ENCODE data around the gene NUP35. TPM values are rescaled to one million over a fixed set of nuclear protein-coding genes. Genes with fewer than 3 reads are reported as not detected.
A peak's percentile ranks its signal among the peaks of the same experiment; 100 is the strongest.

Gene NUP35
- polyA plus RNA-seq, 2 of the 4 experiments (the other 2 are of a cell fraction): 39.6 to 45.9 TPM

DNA sequence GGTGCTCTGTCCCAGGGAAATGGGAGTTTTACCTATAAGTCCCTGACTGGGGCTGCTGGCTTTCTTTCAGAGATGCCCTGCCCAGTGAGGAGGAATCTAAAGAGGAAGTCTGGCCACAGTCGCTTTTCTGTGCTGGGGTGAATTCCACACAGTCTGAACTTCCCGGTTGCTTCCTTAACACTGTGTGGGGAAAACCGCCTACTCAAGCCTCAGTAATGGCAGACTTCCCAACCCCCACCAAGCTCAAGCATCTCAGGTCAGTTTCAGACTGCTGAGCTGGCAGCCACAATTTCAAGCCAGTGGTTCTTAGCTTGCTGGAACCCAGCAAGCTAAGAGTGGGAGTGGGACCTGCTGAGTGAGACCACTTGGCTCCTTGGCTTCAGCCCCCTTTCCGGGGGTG lies 54.9 kb downstream of the NUP35 start:
- H3K27ac ChIP-seq: no peak overlapping the region
- H3K4me1 ChIP-seq: no peaks in the 10 kb centered on the region
- 78% methylated on average over 4 of the region's 4 CpGs for WGBS (ENCODE audit: missing lambda C conversion rate)
- H3K9me3 ChIP-seq: peaks cover 26% of the 10 kb centered on the region
- POLR2A ChIA-PET: no interaction called here
- ATAC-seq (peak in 1 of 2 experiments; percentile 36; a peak in 2 of 6 replicates), DNase-seq (ENCODE audit: low read depth in 1 of 2, low spot score in 1 of 2) (no peak), FAIRE-seq (no peak)
- no peak overlapping the region for H3K4me3 ChIP-seq
- CTCF ChIA-PET: interaction anchor here (1.6 kb wide), 1 partner anchor 10 kb away, joined by 3 read pairs; no protein-coding TSS in a partner anchor
- TF ChIP-seq RAD21 (conservative IDR thresholded peaks at IDR 0.05 in 1 of 2, IDR thresholded peaks at IDR 0.05 in 1 of 2) (no peak), NFE2L2 (conservative IDR thresholded peaks at IDR 0.05; ENCODE audit: low read length) (no peak), ZC3H11A (IDR thresholded peaks at IDR 0.05) (no peak), POLR2A (IDR thresholded peaks at IDR 0.05; ENCODE audit: low read length) (no peak)
- no peak overlapping the region for H3K4me2 ChIP-seq

DNA sequence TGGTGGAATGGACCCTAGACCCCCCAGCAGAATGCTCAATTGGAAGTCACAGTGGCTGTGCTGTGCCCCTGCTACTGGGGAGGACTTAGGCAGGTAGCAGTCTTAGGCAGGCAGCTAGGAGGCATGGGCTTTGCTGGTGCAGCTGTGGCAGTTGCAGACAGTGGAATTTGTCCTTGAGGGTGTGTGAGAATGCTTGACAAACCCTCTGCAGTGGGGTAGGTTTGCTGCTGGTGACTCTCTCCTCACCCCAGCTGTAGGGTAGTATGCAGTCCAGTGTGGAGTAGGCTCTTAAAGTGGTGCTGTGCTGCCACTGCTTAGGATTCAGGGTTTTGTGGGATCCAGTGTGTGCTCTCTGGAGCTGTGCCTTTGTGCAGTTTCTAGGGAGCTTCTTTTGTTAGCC lies 61.3 kb downstream of the NUP35 start:
- H3K27ac ChIP-seq: no peak overlapping the region
- ATAC-seq: peak; percentile 59 to 64; a peak in 5 of 6 replicates
- no peak overlapping the region for H3K4me3 ChIP-seq
- CTCF ChIA-PET: no interaction called here
- DNase-seq (ENCODE audit: low read depth in 1 of 2, low spot score in 1 of 2): no peak
- POLR2A ChIA-PET: no interaction called here
- peaks cover 12% of the 10 kb centered on the region; the same call in 2 of the 3 replicates for H3K9me3 ChIP-seq
- FAIRE-seq: no peak
- no peak overlapping the region for H3K4me2 ChIP-seq
- no peaks in the 10 kb centered on the region for H3K4me1 ChIP-seq
- TF ChIP-seq PHF8 (IDR thresholded peaks at IDR 0.05; ENCODE audit: borderline replicate concordance, low read depth) (no peak), FOSB (CRISPR knock-in tag; IDR thresholded peaks at IDR 0.05) (no peak), HDAC2 (IDR thresholded peaks at IDR 0.05) (no peak)
- TF ChIP-seq, protein P1, sequence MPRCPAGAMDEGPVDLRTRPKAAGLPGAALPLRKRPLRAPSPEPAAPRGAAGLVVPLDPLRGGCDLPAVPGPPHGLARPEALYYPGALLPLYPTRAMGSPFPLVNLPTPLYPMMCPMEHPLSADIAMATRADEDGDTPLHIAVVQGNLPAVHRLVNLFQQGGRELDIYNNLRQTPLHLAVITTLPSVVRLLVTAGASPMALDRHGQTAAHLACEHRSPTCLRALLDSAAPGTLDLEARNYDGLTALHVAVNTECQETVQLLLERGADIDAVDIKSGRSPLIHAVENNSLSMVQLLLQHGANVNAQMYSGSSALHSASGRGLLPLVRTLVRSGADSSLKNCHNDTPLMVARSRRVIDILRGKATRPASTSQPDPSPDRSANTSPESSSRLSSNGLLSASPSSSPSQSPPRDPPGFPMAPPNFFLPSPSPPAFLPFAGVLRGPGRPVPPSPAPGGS (IDR thresholded peaks at IDR 0.05): no peak
- TF ChIP-seq, protein P2, sequence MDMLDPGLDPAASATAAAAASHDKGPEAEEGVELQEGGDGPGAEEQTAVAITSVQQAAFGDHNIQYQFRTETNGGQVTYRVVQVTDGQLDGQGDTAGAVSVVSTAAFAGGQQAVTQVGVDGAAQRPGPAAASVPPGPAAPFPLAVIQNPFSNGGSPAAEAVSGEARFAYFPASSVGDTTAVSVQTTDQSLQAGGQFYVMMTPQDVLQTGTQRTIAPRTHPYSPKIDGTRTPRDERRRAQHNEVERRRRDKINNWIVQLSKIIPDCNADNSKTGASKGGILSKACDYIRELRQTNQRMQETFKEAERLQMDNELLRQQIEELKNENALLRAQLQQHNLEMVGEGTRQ (IDR thresholded peaks at IDR 0.05): no peak

DNA sequence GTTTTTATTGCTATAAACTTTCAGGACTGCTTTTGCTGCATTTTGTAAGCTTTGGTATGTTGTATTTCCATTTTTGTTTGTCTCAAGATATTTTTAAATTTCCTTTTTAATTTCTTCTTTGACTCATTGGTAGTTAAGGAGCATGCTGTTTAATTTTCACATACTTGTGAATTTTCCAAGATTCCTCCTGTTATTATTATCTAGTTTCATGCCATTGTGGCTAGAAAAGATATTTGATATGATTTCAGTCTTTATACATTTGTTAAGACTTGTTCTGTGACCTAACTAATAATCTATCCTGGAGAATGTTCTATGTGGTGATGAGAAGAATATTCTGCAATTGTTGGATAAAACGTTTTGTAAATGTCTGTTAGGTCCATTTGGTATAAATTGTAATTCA lies 62.1 kb downstream of the NUP35 start:
- WGBS (ENCODE audit: missing lambda C conversion rate): 46% methylated on average over 1 of the region's 1 CpG

More for the DNA sequence above, 62.1 kb downstream of the NUP35 start:
- Histone ChIP-seq H3K27ac (no peak overlapping the region), H3K4me3 (no peak overlapping the region), H3K4me1 (no peaks in the 10 kb centered on the region), H3K4me2 (no peak overlapping the region), H3K9me3 (peaks cover 12% of the 10 kb centered on the region; the same call in 2 of the 3 replicates)
- ChIA-PET CTCF (interaction anchor here (0.9 kb wide), 1 partner anchor 115 kb away, joined by 4 read pairs; no protein-coding TSS in a partner anchor), POLR2A (no interaction called here)
- ATAC-seq (no peak), FAIRE-seq (no peak), DNase-seq (ENCODE audit: low read depth in 1 of 2, low spot score in 1 of 2) (no peak)
- TF ChIP-seq RCOR1 (IDR thresholded peaks at IDR 0.05; ENCODE audit: low read depth, low read length): no peak
- no peak for TF ChIP-seq FOSB (CRISPR knock-in tag; IDR thresholded peaks at IDR 0.05)
- TF ChIP-seq NR3C1 (IDR thresholded peaks at IDR 0.05): no peak
- TF ChIP-seq, protein P3, sequence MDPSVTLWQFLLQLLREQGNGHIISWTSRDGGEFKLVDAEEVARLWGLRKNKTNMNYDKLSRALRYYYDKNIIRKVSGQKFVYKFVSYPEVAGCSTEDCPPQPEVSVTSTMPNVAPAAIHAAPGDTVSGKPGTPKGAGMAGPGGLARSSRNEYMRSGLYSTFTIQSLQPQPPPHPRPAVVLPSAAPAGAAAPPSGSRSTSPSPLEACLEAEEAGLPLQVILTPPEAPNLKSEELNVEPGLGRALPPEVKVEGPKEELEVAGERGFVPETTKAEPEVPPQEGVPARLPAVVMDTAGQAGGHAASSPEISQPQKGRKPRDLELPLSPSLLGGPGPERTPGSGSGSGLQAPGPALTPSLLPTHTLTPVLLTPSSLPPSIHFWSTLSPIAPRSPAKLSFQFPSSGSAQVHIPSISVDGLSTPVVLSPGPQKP (IDR thresholded peaks at IDR 0.05; ENCODE audit: low read depth, low read length): no peak
- TF ChIP-seq, protein P2 (IDR thresholded peaks at IDR 0.05): no peak
- TF ChIP-seq CBX2 (IDR thresholded peaks at IDR 0.05; ENCODE audit: borderline replicate concordance, low read depth): no peak
- TF ChIP-seq MAZ (IDR thresholded peaks at IDR 0.05; ENCODE audit: borderline replicate concordance, low read depth, low read length): no peak
- TF ChIP-seq SREBF2 (IDR thresholded peaks at IDR 0.05): no peak
- TF ChIP-seq ZC3H11A (IDR thresholded peaks at IDR 0.05): no peak
- TF ChIP-seq, protein P4, sequence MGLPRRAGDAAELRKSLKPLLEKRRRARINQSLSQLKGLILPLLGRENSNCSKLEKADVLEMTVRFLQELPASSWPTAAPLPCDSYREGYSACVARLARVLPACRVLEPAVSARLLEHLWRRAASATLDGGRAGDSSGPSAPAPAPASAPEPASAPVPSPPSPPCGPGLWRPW (IDR thresholded peaks at IDR 0.05): no peak
- TF ChIP-seq, protein P5, sequence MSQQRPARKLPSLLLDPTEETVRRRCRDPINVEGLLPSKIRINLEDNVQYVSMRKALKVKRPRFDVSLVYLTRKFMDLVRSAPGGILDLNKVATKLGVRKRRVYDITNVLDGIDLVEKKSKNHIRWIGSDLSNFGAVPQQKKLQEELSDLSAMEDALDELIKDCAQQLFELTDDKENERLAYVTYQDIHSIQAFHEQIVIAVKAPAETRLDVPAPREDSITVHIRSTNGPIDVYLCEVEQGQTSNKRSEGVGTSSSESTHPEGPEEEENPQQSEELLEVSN (IDR thresholded peaks at IDR 0.05; ENCODE audit: borderline replicate concordance, low read depth): no peak
- TF ChIP-seq HEYL (CRISPR knock-in tag; IDR thresholded peaks at IDR 0.05): no peak

Data from A549 (cell line).